OCI-LY7 (cell line): ENCODE measurements around the gene MBD1. TPM values are rescaled to one million over a fixed set of nuclear protein-coding genes. Genes with fewer than 3 reads are reported as not detected.

Source experiments
- BruUV-seq: library from RNA; stranded (reverse); fragments of 400-500 nt; replicated peaks from 2 replicates; lab custom pipeline; 2021; lab: Mats Ljungman, UMichigan
- CTCF ChIA-PET: fragments of 300-600 bp; sonication (Branson Sonifier 250); formaldehyde crosslinking; loops from one replicate; lab custom pipeline; 2022; ENCODE audit warnings: antibody characterized with exemption; ENCODE audit not compliant: unreplicated experiment; lab: Charles Lee
- POLR2A ChIA-PET: fragments of 300-600 bp; sonication (Branson Sonifier 250); formaldehyde crosslinking; loops from one replicate; lab custom pipeline; 2022; ENCODE audit warnings: antibody characterized with exemption; lab: Charles Lee
- DNase-seq: peaks from one replicate; pipeline ENCODE4 v3.0.0-alpha.2; 2015; ENCODE audit warnings: low spot score
- H2AFZ ChIP-seq: fragments of 200-600 bp; sonication (generic), shearing (Covaris generic); 2 replicates; pipeline ENCODE4 v1.6.1; 2014; ENCODE audit warnings: mild to moderate bottlenecking, antibody characterized with exemption, low read length, moderate library complexity
- H3K27ac ChIP-seq: fragments of 200-600 bp; sonication (generic); 2 replicates; pipeline ENCODE4 v1.5.1; 2014; ENCODE audit warnings: mixed run types, low read depth, mild to moderate bottlenecking, moderate library complexity, low read length, inconsistent platforms; ENCODE audit not compliant: poor library complexity, severe bottlenecking
- H3K36me3 ChIP-seq: fragments of 200-600 bp; sonication (generic); 2 replicates; pipeline ENCODE4 v1.6.1; 2014; ENCODE audit warnings: mild to moderate bottlenecking, antibody characterized with exemption, low read length, moderate library complexity, mixed read lengths; ENCODE audit not compliant: insufficient read depth
- H3K4me1 ChIP-seq: fragments of 200-600 bp; sonication (generic); 2 replicates; pipeline ENCODE4 v1.5.1; 2014; ENCODE audit warnings: mild to moderate bottlenecking, low read length; ENCODE audit not compliant: insufficient read depth, poor library complexity, severe bottlenecking
- H3K4me2 ChIP-seq: fragments of 200-600 bp; sonication (generic); 2 replicates; pipeline ENCODE4 v1.6.1; 2014; ENCODE audit warnings: mild to moderate bottlenecking, low read length
- H3K4me3 ChIP-seq: fragments of 200-600 bp; sonication (generic); 2 replicates; pipeline ENCODE4 v1.5.1; 2014; ENCODE audit warnings: mild to moderate bottlenecking, low read depth, low read length; ENCODE audit not compliant: poor library complexity, severe bottlenecking
- H3K79me2 ChIP-seq: fragments of 200-600 bp; sonication (generic); 2 replicates; pipeline ENCODE4 v1.6.1; 2016; ENCODE audit warnings: low read depth, mild to moderate bottlenecking, low read length, moderate library complexity, mixed read lengths; ENCODE audit not compliant: insufficient read depth
- H3K9me2 ChIP-seq: fragments of 200-600 bp; sonication (generic); 2 replicates; pipeline ENCODE4 v1.6.1; 2016; ENCODE audit warnings: mild to moderate bottlenecking, low read length, mixed read lengths; ENCODE audit not compliant: insufficient read depth
- H3K9me3 ChIP-seq: fragments of 200-600 bp; sonication (generic); 2 replicates; pipeline ENCODE4 v1.6.1; 2014; ENCODE audit warnings: mild to moderate bottlenecking, mixed run types, low read length, mixed read lengths
- H4K20me1 ChIP-seq: fragments of 200-600 bp; sonication (generic); 2 replicates; pipeline ENCODE4 v1.6.1; 2014; ENCODE audit warnings: mild to moderate bottlenecking, antibody characterized with exemption, low read length, moderate library complexity, mixed read lengths; ENCODE audit not compliant: insufficient read depth
- EZH2phosphoT487 ChIP-seq: fragments of 200-600 bp; sonication (generic); IDR thresholded peaks from 2 replicates; pipeline ENCODE4 v1.6.1; 2018; ENCODE audit warnings: low read depth, borderline replicate concordance, mild to moderate bottlenecking, mixed run types, antibody characterized with exemption, low read length, moderate library complexity, mixed read lengths
- intact Hi-C: fragments of 100-400 bp; cut with micrococcal nuclease; formaldehyde crosslinking; loops from one replicate; pipeline ENCODE4 v1.10.0; 2022; ENCODE audit not compliant: unreplicated experiment
- total RNA-seq, 2 experiments: library from RNA; depleted of rRNA in 1 of 2; stranded (reverse); fragments of >200 nt in 1 of 2; shearing (Covaris generic) in 1 of 2; gene quantifications; 2 replicates each; pipeline ENCODE4 v1.2.3, GENCODE V29; 2014 to 2022
- TF ChIP-seq, protein P1 (sequence below): fragments of 200-600 bp; sonication (generic); conservative IDR thresholded peaks from 2 replicates; pipeline ENCODE4 v1.5.1; 2014; ENCODE audit warnings: mild to moderate bottlenecking, antibody characterized with exemption, low read length, moderate library complexity, mixed read lengths

Gene MBD1
- total RNA-seq, 2 experiments from 2014 or later: 42.2 to 47.3 TPM

DNA sequence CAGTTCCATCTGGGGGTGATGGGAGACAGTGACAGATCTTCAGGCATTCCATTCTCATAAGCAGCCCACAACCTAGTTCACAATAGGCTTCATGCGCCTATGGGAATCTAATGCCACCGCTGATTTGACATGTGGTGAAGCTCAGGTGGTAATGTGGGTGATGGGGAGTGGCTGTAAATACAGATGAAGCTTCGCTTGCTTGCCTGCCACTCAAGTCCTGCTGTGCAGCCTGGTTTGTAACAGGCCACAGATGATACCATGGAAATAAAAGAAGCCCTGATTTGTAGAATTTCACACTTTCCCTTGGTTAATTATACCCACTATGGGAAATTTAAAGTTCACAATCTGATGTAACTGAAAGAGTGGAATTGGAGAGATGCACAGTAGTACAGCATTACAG is 46.7 kb upstream of the MBD1 start:
- CTCF ChIA-PET: no interaction called here
- intact Hi-C loops: no loop called here

DNA sequence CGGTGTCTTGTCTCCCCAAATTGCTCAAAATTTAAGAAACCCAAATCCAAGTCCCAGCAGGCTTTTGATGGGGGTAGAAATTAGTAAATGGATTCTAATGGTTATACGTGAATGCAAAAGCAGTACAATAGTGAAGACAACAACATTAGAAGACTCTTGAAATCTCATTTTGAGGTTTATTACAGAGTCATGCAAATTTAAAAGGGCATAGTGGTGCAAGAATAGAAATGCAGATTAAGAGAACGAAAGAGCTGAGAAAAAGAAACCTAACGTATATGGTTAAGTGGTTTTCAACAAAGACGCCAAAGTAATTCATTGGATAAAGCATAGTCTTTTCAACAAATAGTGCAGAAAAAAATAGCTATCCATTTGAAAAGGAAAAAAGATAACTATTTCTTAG is 39.4 kb upstream of the MBD1 start:
- Histone ChIP-seq H2AFZ (peak overlapping the region; percentile 97), H3K9me3 (peaks cover 6% of the 10 kb centered on the region; the same call in 1 of the 2 replicates), H3K79me2 (no peaks in the 10 kb centered on the region), H4K20me1 (no peaks in the 10 kb centered on the region), H3K4me2 (peak overlapping the region; percentile 92), H3K36me3 (no peaks in the 10 kb centered on the region; the same call in 1 of the 2 replicates), H3K4me1 (peaks cover 43% of the 10 kb centered on the region), H3K27ac (peak overlapping the region; percentile 55), H3K9me2 (no peaks in the 10 kb centered on the region), H3K4me3 (peak overlapping the region; percentile 66)
- no peak for DNase-seq
- CTCF ChIA-PET: interaction anchor here (0.7 kb wide), 1 partner anchor 37 kb away, joined by 3 read pairs; no protein-coding TSS in a partner anchor
- intact Hi-C loops: no loop called here
- POLR2A ChIA-PET: interaction anchor here (1.0 to 1.3 kb wide), 3 partner anchors 12 to 39 kb away, joined by 3 read pairs; partner anchors contain the start of gene MBD1
- TF ChIP-seq, protein P1, sequence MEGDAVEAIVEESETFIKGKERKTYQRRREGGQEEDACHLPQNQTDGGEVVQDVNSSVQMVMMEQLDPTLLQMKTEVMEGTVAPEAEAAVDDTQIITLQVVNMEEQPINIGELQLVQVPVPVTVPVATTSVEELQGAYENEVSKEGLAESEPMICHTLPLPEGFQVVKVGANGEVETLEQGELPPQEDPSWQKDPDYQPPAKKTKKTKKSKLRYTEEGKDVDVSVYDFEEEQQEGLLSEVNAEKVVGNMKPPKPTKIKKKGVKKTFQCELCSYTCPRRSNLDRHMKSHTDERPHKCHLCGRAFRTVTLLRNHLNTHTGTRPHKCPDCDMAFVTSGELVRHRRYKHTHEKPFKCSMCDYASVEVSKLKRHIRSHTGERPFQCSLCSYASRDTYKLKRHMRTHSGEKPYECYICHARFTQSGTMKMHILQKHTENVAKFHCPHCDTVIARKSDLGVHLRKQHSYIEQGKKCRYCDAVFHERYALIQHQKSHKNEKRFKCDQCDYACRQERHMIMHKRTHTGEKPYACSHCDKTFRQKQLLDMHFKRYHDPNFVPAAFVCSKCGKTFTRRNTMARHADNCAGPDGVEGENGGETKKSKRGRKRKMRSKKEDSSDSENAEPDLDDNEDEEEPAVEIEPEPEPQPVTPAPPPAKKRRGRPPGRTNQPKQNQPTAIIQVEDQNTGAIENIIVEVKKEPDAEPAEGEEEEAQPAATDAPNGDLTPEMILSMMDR: no peak
- no peak for TF ChIP-seq EZH2phosphoT487
- BruUV-seq: no TSS peak

More for the DNA sequence above, 46.7 kb upstream of the MBD1 start:
- H3K4me2 ChIP-seq: no peak overlapping the region
- H3K79me2 ChIP-seq: no peaks in the 10 kb centered on the region
- no peak for TF ChIP-seq EZH2phosphoT487
- TF ChIP-seq, protein P1: no peak
- H3K9me2 ChIP-seq: no peaks in the 10 kb centered on the region
- H3K27ac ChIP-seq: no peak overlapping the region
- BruUV-seq: no TSS peak
- no peaks in the 10 kb centered on the region; the same call in 1 of the 2 replicates for H3K36me3 ChIP-seq
- POLR2A ChIA-PET: interaction anchor here (0.7 kb wide), 1 partner anchor 11 kb away, joined by 4 read pairs; no protein-coding TSS in a partner anchor
- H3K4me1 ChIP-seq: peaks cover 4% of the 10 kb centered on the region
- no peaks in the 10 kb centered on the region for H4K20me1 ChIP-seq
- H2AFZ ChIP-seq: no peak overlapping the region
- H3K4me3 ChIP-seq: no peak overlapping the region
- H3K9me3 ChIP-seq: no peaks in the 10 kb centered on the region
- no peak for DNase-seq
